OCI-LY3 (cell line): Measurements from ENCODE around the gene KRT2.
"Not testable (repeated sequence)": the region's sequence is repeated elsewhere in the genome, so short reads cannot be mapped to it uniquely, and the experiment has no call there.

ENCODE experiments used
- H2AFZ ChIP-seq: fragments of 200-600, 300-600 bp; shearing (Covaris generic); 2 replicates; pipeline ENCODE4 v1.6.0; 2014; ENCODE audit warnings: antibody characterized with exemption, low read depth, low read length
- H3K27ac ChIP-seq: fragments of 200-600, 300-600 bp; sonication (generic); 2 replicates; pipeline ENCODE4 v1.5.1; 2014; ENCODE audit warnings: mild to moderate bottlenecking, low read length, moderate library complexity, mixed read lengths
- H3K27me3 ChIP-seq: fragments of 200-600, 300-600 bp; sonication (generic); 2 replicates; pipeline ENCODE4 v1.6.1; 2014; ENCODE audit warnings: low read depth, low read length, mixed read lengths
- H3K36me3 ChIP-seq: fragments of 200-600, 300-600 bp; sonication (generic); replicated peaks from 2 replicates; pipeline ENCODE3; 2014; ENCODE audit warnings: low read depth, low read length, mixed read lengths
- H3K4me1 ChIP-seq: fragments of 300-600, 200-600 bp; sonication (generic); 2 replicates; pipeline ENCODE4 v1.6.1; 2014; ENCODE audit warnings: low read length, mixed read lengths
- H3K4me2 ChIP-seq: fragments of 200-600, 300-600 bp; sonication (generic); 2 replicates; pipeline ENCODE4 v1.6.1; 2014; ENCODE audit warnings: low read length, mixed read lengths
- H3K4me3 ChIP-seq: fragments of 300-600, 200-600 bp; sonication (generic); 2 replicates; pipeline ENCODE4 v1.5.1; 2014; ENCODE audit warnings: antibody characterized with exemption, mild to moderate bottlenecking, low read length, moderate library complexity
- H3K79me2 ChIP-seq: fragments of 300-600, 200-600 bp; shearing (Covaris generic); 2 replicates; pipeline ENCODE4 v1.6.1; 2014; ENCODE audit warnings: mild to moderate bottlenecking, low read length, mixed read lengths
- H3K9ac ChIP-seq: fragments of 300-600, 200-600 bp; shearing (Covaris generic); 2 replicates; pipeline ENCODE4 v1.6.0; 2014; ENCODE audit warnings: mild to moderate bottlenecking, low read length, moderate library complexity
- H3K9me3 ChIP-seq: fragments of 200-600, 300-600 bp; shearing (Covaris generic); 2 replicates; pipeline ENCODE4 v1.6.1; 2014; ENCODE audit warnings: low read length, mixed read lengths; ENCODE audit not compliant: insufficient read depth
- H4K20me1 ChIP-seq: fragments of 200-600, 300-600 bp; sonication (generic); 2 replicates; pipeline ENCODE4 v1.6.1; 2016; ENCODE audit warnings: low read length, mixed read lengths; ENCODE audit not compliant: insufficient read depth
- EZH2phosphoT487 ChIP-seq: fragments of 200-600 bp; shearing (Covaris generic); IDR thresholded peaks from 2 replicates; pipeline ENCODE4 v1.6.1; 2018; ENCODE audit warnings: antibody characterized with exemption, mixed run types, low read depth
- TF ChIP-seq, protein P1 (sequence below): fragments of 200-600, 300-600 bp; sonication (generic); IDR thresholded peaks from 2 replicates; pipeline ENCODE4 v1.5.1; 2014; ENCODE audit warnings: antibody characterized with exemption, low read length, low read depth

Gene KRT2

DNA sequence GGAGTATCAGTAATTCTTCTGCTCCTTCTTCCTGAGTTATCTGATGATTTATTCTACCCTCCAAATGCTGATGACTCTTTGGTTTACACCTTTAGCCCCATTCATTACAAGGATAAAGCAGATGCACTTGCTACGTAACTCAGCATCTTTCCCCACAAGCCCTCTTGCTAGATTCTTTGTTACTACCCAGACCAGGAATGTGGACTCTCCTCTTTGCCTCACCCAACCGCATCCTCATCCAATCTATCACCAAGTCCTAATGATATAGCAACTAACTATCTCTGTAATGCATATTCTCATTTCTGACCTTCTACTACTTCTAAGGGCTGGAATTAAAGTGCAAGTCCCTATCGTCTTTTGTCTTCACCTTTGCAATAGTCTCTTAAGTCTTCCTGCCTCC, 18.9 kb upstream of the KRT2 start:
- no peak overlapping the region for H3K4me3 ChIP-seq
- H3K9me3 ChIP-seq, result no peaks in the 10 kb centered on the region
- H3K9ac ChIP-seq, result no peak overlapping the region
- H3K79me2 ChIP-seq, result no peaks in the 10 kb centered on the region
- H4K20me1 ChIP-seq, result no peaks in the 10 kb centered on the region
- no peak overlapping the region for H3K4me2 ChIP-seq
- no peak for TF ChIP-seq EZH2phosphoT487
- TF ChIP-seq, protein P1, sequence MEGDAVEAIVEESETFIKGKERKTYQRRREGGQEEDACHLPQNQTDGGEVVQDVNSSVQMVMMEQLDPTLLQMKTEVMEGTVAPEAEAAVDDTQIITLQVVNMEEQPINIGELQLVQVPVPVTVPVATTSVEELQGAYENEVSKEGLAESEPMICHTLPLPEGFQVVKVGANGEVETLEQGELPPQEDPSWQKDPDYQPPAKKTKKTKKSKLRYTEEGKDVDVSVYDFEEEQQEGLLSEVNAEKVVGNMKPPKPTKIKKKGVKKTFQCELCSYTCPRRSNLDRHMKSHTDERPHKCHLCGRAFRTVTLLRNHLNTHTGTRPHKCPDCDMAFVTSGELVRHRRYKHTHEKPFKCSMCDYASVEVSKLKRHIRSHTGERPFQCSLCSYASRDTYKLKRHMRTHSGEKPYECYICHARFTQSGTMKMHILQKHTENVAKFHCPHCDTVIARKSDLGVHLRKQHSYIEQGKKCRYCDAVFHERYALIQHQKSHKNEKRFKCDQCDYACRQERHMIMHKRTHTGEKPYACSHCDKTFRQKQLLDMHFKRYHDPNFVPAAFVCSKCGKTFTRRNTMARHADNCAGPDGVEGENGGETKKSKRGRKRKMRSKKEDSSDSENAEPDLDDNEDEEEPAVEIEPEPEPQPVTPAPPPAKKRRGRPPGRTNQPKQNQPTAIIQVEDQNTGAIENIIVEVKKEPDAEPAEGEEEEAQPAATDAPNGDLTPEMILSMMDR, result no peak
- H3K36me3 ChIP-seq, result no peaks in the 10 kb centered on the region
- H2AFZ ChIP-seq, result no peak overlapping the region
- H3K4me1 ChIP-seq, result no peaks in the 10 kb centered on the region
- H3K27ac ChIP-seq, result no peak overlapping the region
- H3K27me3 ChIP-seq, result peaks cover 62% of the 10 kb centered on the region

DNA sequence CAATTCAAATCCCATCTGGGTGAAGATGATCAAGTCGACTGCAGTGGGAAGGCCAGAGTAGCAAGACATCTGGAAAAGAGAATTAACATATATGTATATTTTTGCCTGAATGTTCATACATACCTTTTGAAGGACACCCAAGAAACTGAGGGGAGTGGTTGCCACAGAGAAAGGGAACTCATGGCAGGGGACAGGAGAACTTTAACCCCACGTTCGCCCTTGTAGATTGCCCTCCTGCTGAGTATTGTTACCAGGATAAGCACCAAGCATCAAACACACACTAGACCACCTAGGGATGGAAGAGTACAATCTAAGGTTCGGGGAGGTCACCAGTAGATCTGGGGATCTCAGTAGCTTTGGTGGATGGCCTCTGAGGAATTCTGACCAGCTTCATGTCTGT, 18.5 kb upstream of the KRT2 start:
- Histone ChIP-seq H3K4me2 (no peak overlapping the region), H3K27ac (no peak overlapping the region), H3K4me1 (no peaks in the 10 kb centered on the region), H3K4me3 (no peak overlapping the region), H3K79me2 (no peaks in the 10 kb centered on the region), H3K9ac (no peak overlapping the region), H4K20me1 (no peaks in the 10 kb centered on the region), H2AFZ (no peak overlapping the region), H3K27me3 (peaks cover 66% of the 10 kb centered on the region), H3K36me3 (no peaks in the 10 kb centered on the region), H3K9me3 (no peaks in the 10 kb centered on the region)
- TF ChIP-seq, protein P1, result no peak

DNA sequence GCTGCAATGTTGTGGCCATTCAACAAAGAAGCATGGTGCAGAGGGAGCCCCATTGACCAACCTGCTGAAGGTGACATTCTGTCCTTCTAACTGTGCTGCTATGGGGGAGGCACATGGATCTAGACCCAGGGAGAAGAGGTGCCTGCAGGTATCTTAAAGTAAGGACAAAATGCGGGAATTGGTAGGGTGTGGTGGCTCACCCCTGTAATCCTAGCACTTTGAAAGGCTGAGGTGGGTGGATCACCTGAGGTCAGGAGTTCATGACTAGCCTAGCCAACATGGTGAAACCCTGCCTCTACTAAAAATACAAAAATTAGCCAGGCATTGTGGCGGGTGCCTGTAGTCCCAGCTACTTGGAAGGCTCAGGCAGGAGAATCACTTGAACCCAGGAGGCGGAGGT, 17.9 kb upstream of the KRT2 start:
- H3K79me2 ChIP-seq, H3K4me2 ChIP-seq, H3K9ac ChIP-seq, H3K4me1 ChIP-seq, H4K20me1 ChIP-seq, H3K27ac ChIP-seq, H2AFZ ChIP-seq, H3K9me3 ChIP-seq, H3K36me3 ChIP-seq, H3K4me3 ChIP-seq: not testable (repeated sequence)
- H3K27me3 ChIP-seq, result peaks cover 72% of the 10 kb centered on the region

DNA sequence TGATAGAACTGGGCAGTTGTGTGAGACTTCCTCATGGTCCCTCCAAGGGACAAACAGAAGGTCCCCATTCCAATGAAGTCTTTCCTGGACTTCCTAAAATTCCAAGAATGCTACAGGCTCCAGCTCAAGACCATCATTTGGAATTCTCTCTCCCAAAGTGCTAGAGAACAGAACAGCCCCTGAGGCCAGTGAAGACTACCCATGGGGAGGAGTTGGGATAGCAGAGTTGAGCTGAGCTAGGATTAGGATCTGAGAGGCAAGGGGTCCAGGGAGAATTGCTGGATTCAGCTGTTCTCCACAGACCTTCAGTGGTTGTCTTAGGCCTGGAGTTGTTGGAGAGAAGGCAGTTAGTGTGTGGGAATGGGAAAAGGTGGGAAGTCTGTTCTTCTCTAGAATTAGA, 17.4 kb upstream of the KRT2 start:
- Histone ChIP-seq H3K79me2 (no peaks in the 10 kb centered on the region), H3K4me1 (no peaks in the 10 kb centered on the region), H3K27me3 (peaks cover 73% of the 10 kb centered on the region), H3K27ac (no peak overlapping the region), H3K36me3 (no peaks in the 10 kb centered on the region), H3K9me3 (no peaks in the 10 kb centered on the region), H4K20me1 (no peaks in the 10 kb centered on the region), H3K4me3 (no peak overlapping the region), H2AFZ (no peak overlapping the region), H3K9ac (no peak overlapping the region), H3K4me2 (no peak overlapping the region)
- TF ChIP-seq, protein P1, result no peak
- TF ChIP-seq EZH2phosphoT487, result no peak

DNA sequence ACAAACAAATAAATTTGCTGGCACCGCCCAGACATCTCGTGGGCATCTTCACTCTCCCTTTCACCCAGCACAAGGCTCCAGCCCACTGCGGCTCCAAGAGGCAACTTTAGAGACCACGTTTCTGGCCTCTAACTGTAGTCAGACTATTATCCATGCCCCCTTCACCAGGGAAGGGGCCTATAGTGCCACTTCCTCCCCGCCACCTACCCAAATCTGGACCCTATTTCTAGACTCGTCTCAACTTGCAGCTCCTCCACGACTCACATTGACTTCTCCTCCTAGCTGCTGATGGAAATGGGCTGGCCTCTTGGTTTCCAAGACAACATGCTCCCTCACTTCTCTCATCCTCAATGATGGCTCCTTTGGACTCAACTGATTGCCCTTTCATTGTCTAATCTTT, 15.9 kb upstream of the KRT2 start:
- Histone ChIP-seq H3K4me3 (no peak overlapping the region), H2AFZ (no peak overlapping the region), H4K20me1 (no peaks in the 10 kb centered on the region), H3K9me3 (no peaks in the 10 kb centered on the region), H3K27me3 (peaks cover 73% of the 10 kb centered on the region), H3K79me2 (no peaks in the 10 kb centered on the region), H3K9ac (no peak overlapping the region), H3K4me2 (no peak overlapping the region), H3K27ac (no peak overlapping the region), H3K4me1 (no peaks in the 10 kb centered on the region), H3K36me3 (no peaks in the 10 kb centered on the region)
- TF ChIP-seq, protein P1, result no peak
- no peak for TF ChIP-seq EZH2phosphoT487
